NCI-H774 (cell line): ENCODE data around the gene CNTN5.

Source experiments
- DNase-seq: peaks from one replicate; lab custom pipeline; 2025; lab: John Stamatoyannopoulos, UW

Gene CNTN5

GRCh38 chr11:100328626-100329340, 1308.0 kb downstream of the CNTN5 start:
- DNase-seq = no peak

- no peak for DNase-seq
These were observed 1308.6 kb downstream of the CNTN5 start for GRCh38 chr11:100329352-100329751.

- no peak for DNase-seq
These were observed 1316.1 kb downstream of the CNTN5 start for GRCh38 chr11:100336873-100337272.

GRCh38 chr11:100338144-100338840, 1317.5 kb downstream of the CNTN5 start:
- DNase-seq = no peak

- DNase-seq = no peak
These were observed 1319.9 kb downstream of the CNTN5 start for GRCh38 chr11:100340466-100341319.

GRCh38 chr11:100353083-100353482, 1332.3 kb downstream of the CNTN5 start:
- no peak for DNase-seq

GRCh38 chr11:100354736-100355135, 1334.0 kb downstream of the CNTN5 start:
- no peak for DNase-seq

- DNase-seq = peak; percentile 57
These were observed 1335.3 kb downstream of the CNTN5 start for GRCh38 chr11:100356035-100356434.

- no peak for DNase-seq
These were observed 1338.5 kb downstream of the CNTN5 start for GRCh38 chr11:100359281-100359680.

GRCh38 chr11:100367892-100368291, 1347.1 kb downstream of the CNTN5 start:
- DNase-seq = no peak

- DNase-seq = no peak
These were observed 1362.7 kb downstream of the CNTN5 start for GRCh38 chr11:100383357-100383865.

GRCh38 chr11:100396266-100396665, 1375.5 kb downstream of the CNTN5 start:
- DNase-seq = no peak

GRCh38 chr11:100397401-100397800, 1376.7 kb downstream of the CNTN5 start:
- no peak for DNase-seq

- no peak for DNase-seq
These were observed 1383.1 kb downstream of the CNTN5 start for GRCh38 chr11:100403816-100404215.

GRCh38 chr11:100404907-100405306, 1384.2 kb downstream of the CNTN5 start:
- no peak for DNase-seq
